ENCODE results near the gene COLEC12.

DNA sequence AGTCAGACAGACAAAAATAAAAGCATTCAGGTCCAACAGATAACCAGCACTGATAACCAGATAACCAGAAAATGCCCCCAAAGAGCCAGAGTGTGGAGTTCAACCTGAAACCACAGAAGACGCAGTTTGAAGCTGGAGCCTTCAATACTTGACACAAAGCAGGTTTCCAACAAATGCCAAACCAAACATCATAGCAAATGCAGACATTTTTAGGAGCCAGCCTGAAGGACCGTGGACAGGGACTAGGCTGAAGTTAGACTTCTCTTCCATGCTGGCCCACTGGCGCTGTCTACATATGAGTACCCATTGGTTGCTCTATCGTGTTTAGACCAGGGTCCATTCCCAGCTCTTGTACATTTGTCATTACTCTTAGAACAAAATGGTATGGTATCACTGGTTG, 9.9 kb downstream of the COLEC12 start:
- no peak for TF ChIP-seq POLR2AphosphoS5 (IDR thresholded peaks at IDR 0.05; ENCODE audit: borderline replicate concordance, low read depth, low read length)
- TF ChIP-seq EZH2 (IDR thresholded peaks at IDR 0.05) = no peak
- TF ChIP-seq FOXP2 (optimal IDR thresholded peaks at IDR 0.05; ENCODE audit: control extremely low read depth, extremely low read length, insufficient read depth) = no peak
